Measurements from ENCODE around the gene USP12. TPM values are rescaled to one million over a fixed set of nuclear protein-coding genes. Genes with fewer than 3 reads are reported as not detected.

USP12 gene
- total and polyA plus RNA-seq, 2 donors from 2014 or later, result 15.0 to 27.5 TPM

DNA sequence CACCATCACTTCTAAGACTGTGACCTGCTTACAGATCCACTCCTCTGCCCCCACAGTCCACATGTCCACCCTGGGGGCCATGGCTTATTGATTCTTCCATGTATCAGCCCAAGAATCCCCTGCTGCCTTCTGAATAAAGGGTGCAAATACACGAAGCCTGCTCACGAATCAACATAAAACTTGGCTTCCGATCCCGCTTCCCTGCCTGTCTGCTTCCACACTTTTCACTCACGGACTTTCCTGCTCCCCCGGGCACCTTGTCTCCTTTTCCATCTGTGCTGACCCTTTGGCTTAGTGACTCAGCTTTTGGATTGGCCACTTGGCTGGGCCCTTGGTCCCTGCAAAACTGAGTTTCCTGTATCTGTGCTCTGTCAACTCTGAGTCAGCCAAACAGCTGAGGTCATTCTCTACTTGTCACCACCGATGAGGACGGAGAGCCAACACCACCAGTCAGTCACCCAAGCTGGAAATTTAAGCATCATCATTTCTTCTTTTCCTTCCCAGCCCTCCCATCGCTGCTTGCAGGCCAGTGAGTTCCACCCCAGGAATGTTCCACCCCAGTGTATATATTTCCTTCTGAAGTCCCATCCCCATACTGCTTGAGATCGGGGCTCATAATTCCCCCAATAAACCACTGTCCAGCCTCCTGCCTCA, 11.4 kb upstream of the USP12 start:
- peak overlapping the region; percentile 74 to 79 for H3K27ac ChIP-seq (ENCODE audit: low read depth in 2 of 2, low read length in 2 of 2)

DNA sequence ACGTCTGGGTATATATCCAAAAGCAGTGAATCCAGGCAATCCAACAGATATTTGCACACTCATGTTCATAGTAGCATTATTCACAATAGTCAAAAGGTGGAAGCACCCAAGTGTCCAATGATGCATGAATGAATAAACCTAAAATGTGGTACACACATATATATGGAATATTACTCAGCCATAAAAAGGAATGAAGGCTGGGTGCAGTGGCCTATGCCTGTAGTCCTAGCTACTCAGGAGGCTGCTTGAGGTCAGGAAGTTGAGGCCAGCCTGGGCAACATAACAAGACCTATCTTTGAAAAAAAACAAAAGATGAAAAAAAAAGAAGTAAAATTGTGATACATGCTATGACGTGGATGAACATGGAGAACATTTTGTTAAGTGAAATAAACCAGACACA, 10.4 kb upstream of the USP12 start:
- no peak for FAIRE-seq
- Histone ChIP-seq H3K27ac (ENCODE audit: low read depth in 2 of 2, low read length in 2 of 2) (no peak overlapping the region), H3K27me3 (ENCODE audit: control insufficient read depth, insufficient read depth, low read length) (no peaks in the 10 kb centered on the region), H3K4me3 (ENCODE audit: low read length in 3 of 3) (no peak overlapping the region), H3K9ac (ENCODE audit: low read length in 3 of 3) (no peak overlapping the region), H3K36me3 (ENCODE audit: control insufficient read depth in 2 of 3, insufficient read depth in 3 of 3, low read length in 3 of 3) (no peaks in the 10 kb centered on the region), H3K9me3 (ENCODE audit: control insufficient read depth in 2 of 3, insufficient read depth in 1 of 3, low read length in 3 of 3) (no peaks in the 10 kb centered on the region), H3K4me1 (ENCODE audit: control insufficient read depth in 2 of 3, insufficient read depth in 2 of 3, low read depth in 1 of 3, low read length in 3 of 3) (peaks cover 0 to 6% (median 5%) of the 10 kb centered on the region in 3 donors)
- TF ChIP-seq, protein P1, sequence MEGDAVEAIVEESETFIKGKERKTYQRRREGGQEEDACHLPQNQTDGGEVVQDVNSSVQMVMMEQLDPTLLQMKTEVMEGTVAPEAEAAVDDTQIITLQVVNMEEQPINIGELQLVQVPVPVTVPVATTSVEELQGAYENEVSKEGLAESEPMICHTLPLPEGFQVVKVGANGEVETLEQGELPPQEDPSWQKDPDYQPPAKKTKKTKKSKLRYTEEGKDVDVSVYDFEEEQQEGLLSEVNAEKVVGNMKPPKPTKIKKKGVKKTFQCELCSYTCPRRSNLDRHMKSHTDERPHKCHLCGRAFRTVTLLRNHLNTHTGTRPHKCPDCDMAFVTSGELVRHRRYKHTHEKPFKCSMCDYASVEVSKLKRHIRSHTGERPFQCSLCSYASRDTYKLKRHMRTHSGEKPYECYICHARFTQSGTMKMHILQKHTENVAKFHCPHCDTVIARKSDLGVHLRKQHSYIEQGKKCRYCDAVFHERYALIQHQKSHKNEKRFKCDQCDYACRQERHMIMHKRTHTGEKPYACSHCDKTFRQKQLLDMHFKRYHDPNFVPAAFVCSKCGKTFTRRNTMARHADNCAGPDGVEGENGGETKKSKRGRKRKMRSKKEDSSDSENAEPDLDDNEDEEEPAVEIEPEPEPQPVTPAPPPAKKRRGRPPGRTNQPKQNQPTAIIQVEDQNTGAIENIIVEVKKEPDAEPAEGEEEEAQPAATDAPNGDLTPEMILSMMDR (IDR thresholded peaks at IDR 0.05; ENCODE audit: borderline replicate concordance, extremely low read depth, insufficient read depth), result no peak
- DNase-seq, result no peak
- intact Hi-C loops (cut with DNase I), result no loop called here

More for the DNA sequence above, 11.4 kb upstream of the USP12 start:
- Histone ChIP-seq H3K36me3 (ENCODE audit: control insufficient read depth in 2 of 3, insufficient read depth in 3 of 3, low read length in 3 of 3) (no peaks in the 10 kb centered on the region), H3K9ac (ENCODE audit: low read length in 3 of 3) (no peak overlapping the region), H3K27me3 (ENCODE audit: control insufficient read depth, insufficient read depth, low read length) (no peaks in the 10 kb centered on the region), H3K9me3 (ENCODE audit: control insufficient read depth in 2 of 3, insufficient read depth in 1 of 3, low read length in 3 of 3) (no peaks in the 10 kb centered on the region), H3K4me3 (ENCODE audit: low read length in 3 of 3) (no peak overlapping the region), H3K4me1 (ENCODE audit: control insufficient read depth in 2 of 3, insufficient read depth in 2 of 3, low read depth in 1 of 3, low read length in 3 of 3) (peaks cover 0 to 6% (median 5%) of the 10 kb centered on the region in 3 donors)
- peak in 1 of 5 donors; percentile 79 for DNase-seq
- intact Hi-C loops (cut with DNase I), result no loop called here
- no peak for FAIRE-seq
- TF ChIP-seq, protein P1 (IDR thresholded peaks at IDR 0.05; ENCODE audit: borderline replicate concordance, extremely low read depth, insufficient read depth), result no peak

DNA sequence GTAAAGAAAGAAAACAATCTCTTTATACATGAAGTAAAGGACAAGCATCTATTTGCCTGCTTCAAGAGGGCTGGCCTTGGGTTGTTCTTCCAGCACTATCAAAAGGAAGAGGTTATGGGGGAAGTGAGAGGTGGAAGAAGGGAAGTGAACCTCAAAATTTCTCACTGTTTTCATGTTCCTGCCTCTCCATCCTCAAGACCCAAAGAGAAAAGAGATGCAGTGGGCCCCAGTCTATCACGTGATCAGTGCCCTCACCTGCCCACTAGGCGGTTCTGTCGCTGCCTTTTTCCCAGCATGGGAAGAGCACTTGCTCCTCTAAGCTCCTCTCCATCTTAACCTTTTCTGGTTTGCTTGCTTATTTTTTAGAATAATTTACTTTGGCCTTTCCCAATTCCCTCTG, 6.2 kb upstream of the USP12 start:
- Histone ChIP-seq H3K9me3 (ENCODE audit: control insufficient read depth in 2 of 3, insufficient read depth in 1 of 3, low read length in 3 of 3) (no peaks in the 10 kb centered on the region), H3K27ac (ENCODE audit: low read depth in 2 of 2, low read length in 2 of 2) (no peak overlapping the region), H3K9ac (ENCODE audit: low read length in 3 of 3) (no peak overlapping the region), H3K4me3 (ENCODE audit: low read length in 3 of 3) (no peak overlapping the region), H3K36me3 (ENCODE audit: control insufficient read depth in 2 of 3, insufficient read depth in 3 of 3, low read length in 3 of 3) (no peaks in the 10 kb centered on the region), H3K27me3 (ENCODE audit: control insufficient read depth, insufficient read depth, low read length) (no peaks in the 10 kb centered on the region), H3K4me1 (ENCODE audit: control insufficient read depth in 2 of 3, insufficient read depth in 2 of 3, low read depth in 1 of 3, low read length in 3 of 3) (peaks cover 0 to 7% (median 7%) of the 10 kb centered on the region in 3 donors)
- intact Hi-C loops (cut with DNase I), result no loop called here
- DNase-seq, result no peak
- TF ChIP-seq, protein P1 (IDR thresholded peaks at IDR 0.05; ENCODE audit: borderline replicate concordance, extremely low read depth, insufficient read depth), result no peak
- FAIRE-seq, result no peak
